GM19372 (cell line): ENCODE measurements around the gene KIF1B.
"Not testable (repeated sequence)": the region's sequence is repeated elsewhere in the genome, so short reads cannot be mapped to it uniquely, and the experiment has no call there.

Experiments used
- ATAC-seq: cut with Tn5 transposase; IDR thresholded peaks from one replicate; pipeline ENCODE4 v1.9.1; 2021; ENCODE audit warnings: mild to moderate bottlenecking, low read depth, moderate library complexity; ENCODE audit not compliant: unreplicated experiment

The KIF1B gene

GRCh38 chr1:10193288-10193687 lies 17.1 kb upstream of the KIF1B start:
- no peak for ATAC-seq

GRCh38 chr1:10195570-10195969 lies 14.8 kb upstream of the KIF1B start:
- ATAC-seq = no peak

- no peak for ATAC-seq
Observed at GRCh38 chr1:10196976-10197375, 13.4 kb upstream of the KIF1B start.

GRCh38 chr1:10200620-10201019 lies 9.8 kb upstream of the KIF1B start:
- no peak for ATAC-seq

GRCh38 chr1:10204003-10204642 lies 6.2 kb upstream of the KIF1B start:
- no peak for ATAC-seq

- not testable (repeated sequence) for ATAC-seq
Observed at GRCh38 chr1:10205206-10205605, 5.2 kb upstream of the KIF1B start.

GRCh38 chr1:10207810-10208209 lies 2.6 kb upstream of the KIF1B start:
- no peak for ATAC-seq

GRCh38 chr1:10208537-10208936 lies 1.8 kb upstream of the KIF1B start:
- ATAC-seq = no peak

- no peak for ATAC-seq
Observed at GRCh38 chr1:10209590-10209904, 823 bp upstream of the KIF1B start.

- ATAC-seq = no peak
Observed at GRCh38 chr1:10210841-10211804, 753 bp downstream of the KIF1B start.

- no peak for ATAC-seq
Observed at GRCh38 chr1:10211805-10212410, 1.5 kb downstream of the KIF1B start.

GRCh38 chr1:10212476-10212875 lies 2.1 kb downstream of the KIF1B start:
- ATAC-seq = no peak

- ATAC-seq = no peak
Observed at GRCh38 chr1:10213186-10213705, 2.9 kb downstream of the KIF1B start.

GRCh38 chr1:10216090-10216749 lies 5.8 kb downstream of the KIF1B start:
- no peak for ATAC-seq

- ATAC-seq = no peak
Observed at GRCh38 chr1:10217748-10218441, 7.5 kb downstream of the KIF1B start.

- ATAC-seq = no peak
Observed at GRCh38 chr1:10220200-10220599, 9.8 kb downstream of the KIF1B start.

- not testable (repeated sequence) for ATAC-seq
Observed at GRCh38 chr1:10220657-10221056, 10.3 kb downstream of the KIF1B start.

- ATAC-seq = no peak
Observed at GRCh38 chr1:10225573-10225972, 15.2 kb downstream of the KIF1B start.

GRCh38 chr1:10228528-10228927 lies 18.2 kb downstream of the KIF1B start:
- no peak for ATAC-seq

- ATAC-seq = no peak
Observed at GRCh38 chr1:10229903-10230302, 19.5 kb downstream of the KIF1B start.
